Fibroblast of lung (primary cell): Measurements from ENCODE around the gene HNRNPU.

ENCODE experiments used
- CTCF ChIP-seq, 2 donors: IDR thresholded peaks in 1 of 2; conservative IDR thresholded peaks in 1 of 2; 1 replicate in 1 of 2; 2 replicates in 1 of 2; pipeline ENCODE4 v1.5.1; 2011 to 2012; ENCODE audit warnings: low read length in 2 of 2, control low read depth in 1 of 2, inconsistent platforms in 1 of 2, low read depth in 1 of 2, mild to moderate bottlenecking in 1 of 2
- EZH2 ChIP-seq: IDR thresholded peaks from 2 replicates; pipeline ENCODE4 v1.5.1; 2012; ENCODE audit warnings: low read length, control low read depth, mild to moderate bottlenecking; ENCODE audit errors: missing control alignments

GRCh38 chr1:244802556-244803239, 61.6 kb downstream of the HNRNPU start:
- TF ChIP-seq EZH2, result no peak
- no peak for TF ChIP-seq CTCF (conservative IDR thresholded peaks at IDR 0.05 in 1 of 2, IDR thresholded peaks at IDR 0.05 in 1 of 2; ENCODE audit: low read depth in 1 of 2, low read length in 2 of 2)
